K562 (cell line): Measurements from ENCODE around the gene GFOD1. TPM values are rescaled to one million over a fixed set of nuclear protein-coding genes. Genes with fewer than 3 reads are reported as not detected.

Experiments
- CHAMP1 ChIP-seq: fragments of 450-650 bp; IDR thresholded peaks from 2 replicates; pipeline ENCODE4 v1.6.1; 2016; ENCODE audit warnings: mild to moderate bottlenecking
- HNRNPH1 ChIP-seq: fragments of 200-400 bp; formaldehyde crosslinking; optimal IDR thresholded peaks from 2 replicates; pipeline ENCODE3; 2017; ENCODE audit warnings: low read depth, mild to moderate bottlenecking, low read length, moderate library complexity
- IFI16 ChIP-seq: fragments of 250-450 bp; sonication (Bioruptor Pico); IDR thresholded peaks from 2 replicates; pipeline ENCODE4 v2.1.2; 2022; ENCODE audit warnings: mild to moderate bottlenecking, inconsistent platforms
- IRF9 ChIP-seq: fragments of 450-650 bp; IDR thresholded peaks from 2 replicates; pipeline ENCODE4 v1.6.1; 2016; ENCODE audit warnings: missing biosample characterization, missing genetic modification characterization
- KAT7 ChIP-seq: sonication (generic); formaldehyde crosslinking; IDR thresholded peaks from 2 replicates; pipeline ENCODE4 v1.8.0; 2022; ENCODE audit warnings: missing genetic modification reagents, mild to moderate bottlenecking, borderline replicate concordance
- MCM7 ChIP-seq, 2 experiments: fragments of 450-650 bp; IDR thresholded peaks; 2 replicates each; pipeline ENCODE4 v1.6.1; 2016 to 2018
- MECOM ChIP-seq: fragments of 250-450 bp; sonication (Bioruptor Pico); IDR thresholded peaks from 2 replicates; pipeline ENCODE4 v1.8.0; 2022; ENCODE audit warnings: inconsistent platforms
- MTF1 ChIP-seq: fragments of 250-450 bp; sonication (Bioruptor Pico); IDR thresholded peaks from 2 replicates; pipeline ENCODE4 v1.9.0; 2021; ENCODE audit warnings: moderate library complexity, mild to moderate bottlenecking, inconsistent platforms, borderline replicate concordance
- MXD1 ChIP-seq: fragments of 250-450 bp; sonication (Bioruptor Pico); IDR thresholded peaks from 2 replicates; pipeline ENCODE4 v1.8.0; 2021; ENCODE audit warnings: borderline replicate concordance, mild to moderate bottlenecking, moderate library complexity; ENCODE audit not compliant: poor library complexity, severe bottlenecking
- NFIC ChIP-seq: fragments of 450-650 bp; IDR thresholded peaks from 2 replicates; pipeline ENCODE4 v1.6.1; 2017; ENCODE audit warnings: mild to moderate bottlenecking, inconsistent platforms
- PBX2 ChIP-seq, 2 experiments: IDR thresholded peaks in 1 of 2; conservative IDR thresholded peaks in 1 of 2; 2 replicates each; pipeline ENCODE4 v1.6.1; 2016; ENCODE audit warnings: low read depth in 2 of 2, mild to moderate bottlenecking in 1 of 2, missing compliant biosample characterization in 1 of 2, missing genetic modification characterization in 1 of 2, moderate library complexity in 1 of 2
- PTBP1 ChIP-seq: fragments of 200-400 bp; formaldehyde crosslinking; IDR thresholded peaks from 2 replicates; pipeline ENCODE4 v1.6.1; 2017; ENCODE audit warnings: low read depth, low read length
- SIN3B ChIP-seq: fragments of 450-650 bp; IDR thresholded peaks from 2 replicates; pipeline ENCODE4 v1.6.1; 2017; ENCODE audit warnings: low read depth, mild to moderate bottlenecking, moderate library complexity
- TEAD1 ChIP-seq, 2 experiments: fragments of 450-650 bp in 1 of 2; sonication (generic) in 1 of 2; formaldehyde crosslinking; IDR thresholded peaks; 2 replicates each; pipeline versions ENCODE4 v1.4.0 to v1.8.0; 2020 to 2022; ENCODE audit warnings: mild to moderate bottlenecking in 2 of 2, missing genetic modification reagents in 1 of 2
- XRCC3 ChIP-seq: fragments of 450-650 bp; IDR thresholded peaks from 2 replicates; pipeline ENCODE4 v1.6.1; 2017; ENCODE audit warnings: mild to moderate bottlenecking, moderate library complexity
- ZBTB17 ChIP-seq: fragments of 450-650 bp; formaldehyde crosslinking; IDR thresholded peaks from 2 replicates; pipeline ENCODE4 v1.4.0; 2020; ENCODE audit warnings: mild to moderate bottlenecking
- ZNF175 ChIP-seq: fragments of 200-800 bp; sonication (Bioruptor generic); IDR thresholded peaks from 2 replicates; pipeline ENCODE4 v1.6.1; 2016; ENCODE audit warnings: low read depth, mild to moderate bottlenecking, missing genetic modification characterization, missing compliant biosample characterization
- ZNF217 ChIP-seq: sonication (generic); formaldehyde crosslinking; IDR thresholded peaks from 2 replicates; pipeline ENCODE4 v1.8.0; 2022; ENCODE audit warnings: mild to moderate bottlenecking, missing genetic modification reagents
- ZNF316 ChIP-seq: fragments of 450-650 bp; IDR thresholded peaks from 2 replicates; pipeline ENCODE4 v1.6.1; 2016
- ZNF785 ChIP-seq: fragments of 250-450 bp; sonication (Bioruptor Pico); IDR thresholded peaks from 2 replicates; pipeline ENCODE4 v1.4.0; 2020; ENCODE audit warnings: mild to moderate bottlenecking
- ZSCAN32 ChIP-seq: fragments of 450-650 bp; formaldehyde crosslinking; IDR thresholded peaks from 2 replicates; pipeline ENCODE4 v1.4.0; 2020; ENCODE audit warnings: mild to moderate bottlenecking, moderate library complexity
- polyA plus RNA-seq, 8 experiments: library from polyadenylated mRNA; depleted of rRNA in 4 of 8; stranded (reverse) in 5 of 8; unstranded in 3 of 8; fragments of >200 nt; fragmentation: Nextera tagmentation in 2 of 8; fragmentation: Illumina TruSeq in 1 of 8; extraction: Ambion mirVana in 2 of 8; extraction: Trizol in 1 of 8; gene quantifications; 2 replicates each; pipeline versions ENCODE4 v1.2.1 to v1.2.3, GENCODE V29; 2011 to 2014; ENCODE audit warnings: inconsistent platforms in 1 of 8, missing spikeins in 1 of 8
- total RNA-seq, 7 experiments: library from RNA; depleted of rRNA in 6 of 7; stranded (reverse); fragments of >200 nt in 6 of 7; fragmentation: Illumina TruSeq in 2 of 7; extraction: Trizol in 2 of 7; gene quantifications; 2 replicates each; pipeline versions ENCODE4 v1.2.1 to v1.2.3, GENCODE V29; 2011 to 2021; ENCODE audit warnings: low replicate concordance in 1 of 7

The GFOD1 gene
- total and polyA plus RNA-seq, 9 of the 15 experiments (the other 6 are each of a cell fraction or from before 2014, with no cell fraction given): 3.8 to 12.0 (median 8.2) TPM

- no peak for TF ChIP-seq CHAMP1
- no peak for TF ChIP-seq SIN3B
- TF ChIP-seq MXD1: no peak
- TF ChIP-seq PBX2 (CRISPR knock-in tag; IDR thresholded peaks at IDR 0.05; ENCODE audit: low read depth): no peak
- TF ChIP-seq PBX2 (tag; conservative IDR thresholded peaks at IDR 0.05; ENCODE audit: low read depth): no peak
- no peak for TF ChIP-seq IFI16 (CRISPR knock-in tag)
- TF ChIP-seq TEAD1 (CRISPR knock-in tag; IDR thresholded peaks at IDR 0.05): 0 out of 4 replicates have a peak, but pooled peaks of 1 of the 2 experiments have one; percentile 27
- no peak for TF ChIP-seq MCM7 (IDR thresholded peaks at IDR 0.05)
- no peak for TF ChIP-seq IRF9
- TF ChIP-seq ZNF316: no peak
- no peak for TF ChIP-seq HNRNPH1
- TF ChIP-seq KAT7 (CRISPR knock-in tag): 0 out of 2 replicates have a peak, but pooled peaks have one; percentile 84
- no peak for TF ChIP-seq ZSCAN32 (CRISPR knock-in tag)
- no peak for TF ChIP-seq MTF1 (CRISPR knock-in tag)
- no peak for TF ChIP-seq XRCC3
- TF ChIP-seq ZBTB17 (CRISPR knock-in tag): no peak
- TF ChIP-seq ZNF217 (CRISPR knock-in tag): no peak
- no peak for TF ChIP-seq NFIC
- no peak for TF ChIP-seq MECOM (CRISPR knock-in tag)
- TF ChIP-seq ZNF785 (CRISPR knock-in tag): no peak
- no peak for TF ChIP-seq PTBP1
- no peak for TF ChIP-seq ZNF175 (CRISPR knock-in tag)
Observed at GRCh38 chr6:13487122-13488014, at the start of gene GFOD1 (continued).
